ENCODE data around the gene LANCL2. TPM values are rescaled to one million over a fixed set of nuclear protein-coding genes. Genes with fewer than 3 reads are reported as not detected.

LANCL2 gene
- total and polyA plus RNA-seq, 2 experiments from 2014 or later: 7.3 to 10.7 TPM

- TF ChIP-seq REST (IDR thresholded peaks at IDR 0.05; ENCODE audit: unreplicated experiment): no peak
- TF ChIP-seq STAT1 (IDR thresholded peaks at IDR 0.05; ENCODE audit: unreplicated experiment): no peak
- TF ChIP-seq EZH2phosphoT487 (IDR thresholded peaks at IDR 0.05; ENCODE audit: unreplicated experiment): no peak
- no peak for TF ChIP-seq CTCF (conservative IDR thresholded peaks at IDR 0.05; ENCODE audit: low read depth in 2 of 2)
- no peak for TF ChIP-seq ZNF114 (CRISPR knock-in tag; IDR thresholded peaks at IDR 0.05)
- TF ChIP-seq NANOG (IDR thresholded peaks at IDR 0.05; ENCODE audit: borderline replicate concordance): no peak
- TF ChIP-seq ETS1 (IDR thresholded peaks at IDR 0.05): no peak
- TF ChIP-seq CREB1 (CRISPR knock-in tag; IDR thresholded peaks at IDR 0.05; ENCODE audit: low read depth): no peak
Measured at GRCh38 chr7:55362927-55363326, 2.2 kb upstream of the LANCL2 start (continued).

- no peak overlapping the region for H2AFZ ChIP-seq
- H3K36me3 Mint-ChIP-seq (ENCODE audit: low read depth): peaks cover 8% of the 10 kb centered on the region; the same call in 2 of the 3 replicates
Measured at GRCh38 chr7:55363386-55364170, 1.6 kb upstream of the LANCL2 start.

More at GRCh38 chr7:55363386-55364170, 1.6 kb upstream of the LANCL2 start:
- Histone ChIP-seq H3K27me3 (ENCODE audit: insufficient read depth) (no peaks in the 10 kb centered on the region), H3K27ac (ENCODE audit: low read depth) (no peak overlapping the region), H3F3A (replicated peaks; ENCODE audit: low read depth) (no peaks in the 10 kb centered on the region), H4K20me1 (replicated peaks; ENCODE audit: insufficient read depth) (no peaks in the 10 kb centered on the region), H3K36me3 (ENCODE audit: insufficient read depth) (no peaks in the 10 kb centered on the region), H3K4me3 (no peak overlapping the region), H3K79me2 (replicated peaks; ENCODE audit: insufficient read depth) (no peaks in the 10 kb centered on the region), H3K9me2 (ENCODE audit: insufficient read depth) (no peaks in the 10 kb centered on the region), H3K4me1 (ENCODE audit: insufficient read depth) (peaks cover 6% of the 10 kb centered on the region; the same call in 1 of the 2 replicates), H3K4me2 (no peak overlapping the region)
- Mint-ChIP-seq H3K4me3 (0 out of 3 replicates have a peak overlapping the region, but pooled peaks have one; percentile 94), H3K27ac (no peak overlapping the region), H3K27me3 (ENCODE audit: insufficient read depth, low read depth, poor library complexity) (peaks cover 10% of the 10 kb centered on the region), H3K9me3 (peaks cover 2% of the 10 kb centered on the region; the same call in 1 of the 3 replicates), H3K4me1 (peaks cover 17% of the 10 kb centered on the region)
- no peak for TF ChIP-seq STAT1 (IDR thresholded peaks at IDR 0.05; ENCODE audit: unreplicated experiment)
- TF ChIP-seq CREB1 (CRISPR knock-in tag; IDR thresholded peaks at IDR 0.05; ENCODE audit: low read depth): no peak
- no peak for TF ChIP-seq EZH2 (IDR thresholded peaks at IDR 0.05; ENCODE audit: low read depth, unreplicated experiment)
- TF ChIP-seq REST (IDR thresholded peaks at IDR 0.05; ENCODE audit: unreplicated experiment): no peak
- ATAC-seq (no peak), DNase-seq (ENCODE audit: low spot score) (no peak)

Data from GM23338 (cell line).